AG10803 (cell line): ENCODE data around the gene SPSB4.

Source experiments
- DNase-seq: peaks from one replicate; pipeline ENCODE4 v3.0.0; 2010; ENCODE audit warnings: low read depth
- H3K4me3 ChIP-seq: 2 replicates; pipeline ENCODE4 v1.5.1; 2011; ENCODE audit warnings: mild to moderate bottlenecking, low read length, control low read depth
- CTCF ChIP-seq: conservative IDR thresholded peaks from 2 replicates; pipeline ENCODE4 v1.5.1; 2011; ENCODE audit warnings: mild to moderate bottlenecking, low read length, control low read depth, inconsistent platforms

Gene SPSB4

GRCh38 chr3:141045849-141046248 lies 5.3 kb upstream of the SPSB4 start:
- no peak for DNase-seq
- no peak overlapping the region for H3K4me3 ChIP-seq
- no peak for TF ChIP-seq CTCF

DNA sequence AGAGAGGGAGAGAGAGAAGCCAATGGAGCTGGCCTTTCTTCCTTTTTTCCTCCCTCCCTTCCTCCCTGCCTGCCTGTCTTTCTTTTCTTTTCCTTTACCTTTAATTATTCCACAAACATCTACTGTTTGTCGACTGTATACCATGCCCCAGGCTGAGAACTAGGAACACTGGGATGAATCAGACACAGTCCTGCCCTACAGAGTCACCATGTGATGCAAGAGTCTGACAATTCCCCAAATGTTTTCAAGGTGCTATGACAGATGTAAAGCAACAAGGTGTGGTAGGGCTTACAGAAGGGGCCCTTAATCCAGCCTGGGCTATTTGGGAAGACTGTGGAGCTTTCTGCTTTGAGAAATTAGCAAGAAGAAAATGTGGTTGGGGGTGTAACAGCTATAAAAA lies 4.0 kb upstream of the SPSB4 start:
- DNase-seq: no peak
- TF ChIP-seq CTCF: no peak
- no peak overlapping the region for H3K4me3 ChIP-seq

GRCh38 chr3:141049681-141050080 lies 1.5 kb upstream of the SPSB4 start:
- no peak overlapping the region for H3K4me3 ChIP-seq
- no peak for TF ChIP-seq CTCF
- DNase-seq: no peak

DNA sequence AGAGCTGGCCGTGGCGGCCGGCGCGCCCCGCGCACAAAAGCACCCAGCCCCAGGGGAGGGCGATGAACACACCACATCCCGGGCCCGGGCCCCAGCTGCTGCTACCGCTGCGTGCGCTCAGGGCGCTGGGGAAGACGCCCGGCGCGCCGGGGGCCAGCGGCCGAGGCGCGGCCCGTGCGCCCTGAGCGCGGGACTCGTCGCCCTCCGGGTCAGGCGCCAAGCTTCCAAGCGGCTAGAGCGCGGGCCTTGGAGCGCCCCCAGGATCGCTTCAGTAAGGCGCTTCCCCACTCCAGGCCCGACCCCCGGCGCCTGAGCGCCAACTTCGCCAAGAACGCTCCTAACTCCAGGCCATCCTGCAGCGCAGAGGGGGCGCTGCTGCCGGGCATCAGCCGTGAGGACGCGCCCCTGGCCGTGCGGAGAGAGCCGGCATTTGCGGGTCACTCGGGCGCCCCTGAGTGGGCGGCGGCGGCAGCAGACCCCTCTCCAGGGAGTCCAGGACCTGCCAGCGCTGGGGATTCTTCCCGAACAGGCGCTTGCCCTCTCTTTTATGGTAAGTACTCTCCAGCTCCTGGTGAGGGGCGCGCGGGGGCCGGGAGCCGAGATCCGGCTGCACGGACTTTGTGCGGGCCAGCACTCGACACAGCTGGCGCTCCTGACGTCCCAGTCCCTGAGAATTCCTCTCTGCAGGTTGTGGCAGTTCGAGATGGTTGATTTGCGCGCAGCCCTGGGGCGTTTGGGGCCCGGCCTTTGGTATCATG lies 475 bp downstream of the SPSB4 start:
- no peak for TF ChIP-seq CTCF
- no peak for DNase-seq
- peak overlapping the region; percentile 12; the same call in 1 of the 2 replicates for H3K4me3 ChIP-seq

DNA sequence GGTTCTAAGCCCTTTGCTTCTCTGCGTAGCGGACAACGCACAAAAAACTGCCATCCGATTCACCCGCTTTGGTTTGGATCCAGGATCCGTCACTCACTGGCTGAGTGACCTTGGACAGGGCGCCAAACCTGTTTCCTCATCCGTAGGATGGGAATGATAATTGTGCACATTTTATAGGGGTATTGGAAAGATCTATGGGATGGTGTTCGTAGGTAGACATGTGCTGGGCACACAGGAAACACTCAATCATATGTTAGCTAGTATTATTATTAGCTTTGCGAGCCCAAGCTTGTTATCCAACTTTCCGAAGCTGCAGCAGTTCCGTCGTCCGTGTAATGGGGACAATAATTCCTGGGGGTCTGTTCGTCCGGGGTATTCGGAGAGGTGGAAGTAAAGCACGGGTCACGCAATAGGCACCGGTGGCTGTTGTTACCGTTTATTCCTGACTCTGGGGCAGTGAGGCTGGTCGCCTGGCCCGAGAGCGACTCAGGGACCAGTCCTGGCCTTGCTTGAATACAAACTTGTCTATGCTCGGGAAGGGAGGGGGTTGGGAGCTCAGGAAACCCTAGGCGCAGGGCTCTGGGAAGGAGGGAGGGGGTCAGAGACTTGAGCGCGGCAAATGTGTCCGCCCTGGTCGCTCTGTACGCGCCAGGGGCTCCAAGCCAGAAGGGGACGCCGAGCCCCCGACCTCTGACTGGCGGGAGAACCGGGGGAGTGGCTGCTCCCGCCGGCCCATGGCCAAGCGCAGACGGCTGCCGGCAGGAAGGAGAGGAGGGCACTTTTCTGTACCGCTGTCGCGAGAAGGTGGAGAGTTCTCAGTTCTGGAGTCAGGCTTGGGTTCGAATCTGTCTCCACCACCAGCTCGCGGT lies 1.3 kb downstream of the SPSB4 start:
- DNase-seq: no peak
- H3K4me3 ChIP-seq: no peak overlapping the region

DNA sequence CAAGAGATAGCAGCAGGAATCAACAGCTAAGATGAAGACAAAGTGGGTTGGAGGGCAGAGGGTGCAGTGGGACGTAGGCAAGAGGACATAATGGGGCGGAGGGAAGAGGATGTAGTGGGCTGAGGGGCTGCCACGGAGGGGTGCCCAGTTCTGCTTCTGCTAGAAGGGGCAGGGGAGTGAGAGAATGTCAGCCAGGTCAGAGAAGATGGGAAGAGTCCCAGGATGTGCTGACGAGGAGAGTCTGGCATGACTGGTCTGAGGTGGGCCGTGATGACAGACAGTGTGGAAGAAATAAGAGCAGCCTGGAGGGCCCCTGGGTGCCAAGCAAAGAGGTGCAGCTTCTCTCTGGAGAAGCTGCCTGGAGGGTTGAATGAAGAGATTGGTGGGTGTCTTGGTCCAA lies 4.0 kb downstream of the SPSB4 start:
- DNase-seq: no peak
- no peak overlapping the region for H3K4me3 ChIP-seq
- no peak for TF ChIP-seq CTCF

More for the DNA sequence above, 1.3 kb downstream of the SPSB4 start:
- TF ChIP-seq CTCF: no peak
